ENCODE data around the gene OBP2A. TPM values are rescaled to one million over a fixed set of nuclear protein-coding genes. Genes with fewer than 3 reads are reported as not detected.

The OBP2A gene
- total and polyA plus RNA-seq, 8 donors = not detected

- 19 to 34% methylated on average over 2 of the region's 2 CpGs for WGBS, 2 donors
- FAIRE-seq = no peak
- TF ChIP-seq CTCF (IDR thresholded peaks at IDR 0.05) = no peak
- Histone ChIP-seq H3K4me1 (no peaks in the 10 kb centered on the region), H3K9me3 (no peaks in the 10 kb centered on the region), H3K27me3 (no peaks in the 10 kb centered on the region), H3K4me3 (no peak overlapping the region), H3K36me3 (no peaks in the 10 kb centered on the region), H3K27ac (no peak overlapping the region)
- ATAC-seq = no peak
- intact Hi-C loops (cut with DNase I) = no loop called here
- no peak for DNase-seq
Measured at GRCh38 chr9:135579356-135579755, 33.4 kb downstream of the OBP2A start.

GRCh38 chr9:135579889-135580660 lies 34.1 kb downstream of the OBP2A start:
- no peak for TF ChIP-seq CTCF (IDR thresholded peaks at IDR 0.05)
- ATAC-seq (no peak), DNase-seq (no peak), FAIRE-seq (no peak)
- Histone ChIP-seq H3K27me3 (no peaks in the 10 kb centered on the region), H3K4me1 (no peaks in the 10 kb centered on the region), H3K27ac (no peak overlapping the region), H3K9me3 (no peaks in the 10 kb centered on the region), H3K4me3 (no peak overlapping the region), H3K36me3 (no peaks in the 10 kb centered on the region)
- intact Hi-C loops (cut with DNase I) = no loop called here
- 41 to 45% methylated on average over 10 of the region's 10 CpGs for WGBS, 2 donors

- ATAC-seq = no peak
- no peak for DNase-seq
- WGBS, 2 donors = 71 to 82% methylated on average over 11 of the region's 11 CpGs
- TF ChIP-seq CTCF (IDR thresholded peaks at IDR 0.05) = no peak
- Histone ChIP-seq H3K9me3 (no peaks in the 10 kb centered on the region), H3K27ac (no peak overlapping the region), H3K4me1 (no peaks in the 10 kb centered on the region), H3K27me3 (no peaks in the 10 kb centered on the region), H3K4me3 (no peak overlapping the region), H3K36me3 (no peaks in the 10 kb centered on the region)
- no peak for FAIRE-seq
- intact Hi-C loops (cut with DNase I) = no loop called here
Measured at GRCh38 chr9:135580664-135581380, 34.9 kb downstream of the OBP2A start.

DNA sequence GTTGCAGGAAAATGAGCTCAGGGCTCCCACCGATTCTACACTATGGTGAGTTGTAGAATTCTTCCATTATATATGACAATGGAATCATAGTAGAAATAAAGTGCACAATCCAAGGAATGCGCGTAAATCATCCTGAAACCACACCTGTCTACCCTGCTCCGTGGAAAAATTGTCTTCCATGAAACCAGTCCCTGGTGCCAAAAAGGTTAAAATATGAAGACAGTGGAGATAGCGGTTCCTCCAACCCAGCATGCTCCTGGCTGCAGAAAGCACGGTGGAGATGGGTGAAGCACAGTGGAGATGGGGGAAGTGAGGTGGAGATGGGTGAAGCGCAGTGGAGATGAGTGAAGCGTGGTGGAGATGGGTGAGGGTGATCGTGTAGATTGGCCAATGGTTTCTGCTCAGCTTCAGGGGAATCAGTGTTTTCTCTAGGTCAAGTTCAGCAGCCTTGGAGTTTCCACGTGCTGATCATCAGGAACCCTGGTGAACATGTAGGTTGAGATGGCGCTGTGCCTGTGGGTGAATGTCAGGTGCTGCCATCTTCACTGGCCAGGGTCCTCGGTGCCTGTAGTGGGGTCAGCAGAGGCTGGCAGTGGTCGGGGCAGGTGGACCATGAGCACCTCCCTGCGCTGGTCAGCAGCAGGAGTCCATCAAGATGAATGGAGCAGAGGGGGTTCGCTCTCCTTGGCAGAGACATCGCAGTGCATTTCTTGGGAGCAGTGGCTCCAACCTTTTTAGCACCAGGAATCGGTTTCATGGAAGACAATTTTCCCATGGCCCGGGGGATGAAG lies 35.9 kb downstream of the OBP2A start:
- no peaks in the 10 kb centered on the region for H3K4me1 ChIP-seq
- H3K36me3 ChIP-seq = no peaks in the 10 kb centered on the region
- DNase-seq (no peak), FAIRE-seq (no peak), ATAC-seq (no peak)
- 66 to 75% methylated on average over 18 of the region's 18 CpGs for WGBS, 2 donors
- no peak for TF ChIP-seq CTCF (IDR thresholded peaks at IDR 0.05)
- no peak overlapping the region for H3K4me3 ChIP-seq
- intact Hi-C loops (cut with DNase I) = no loop called here
- H3K27ac ChIP-seq = no peak overlapping the region
- H3K9me3 ChIP-seq = no peaks in the 10 kb centered on the region
- H3K27me3 ChIP-seq = no peaks in the 10 kb centered on the region

All from pancreas (tissue), 10 donors.